Thyroid gland (tissue), 4 donors: ENCODE measurements around the gene ALPG. TPM values are rescaled to one million over a fixed set of nuclear protein-coding genes. Genes with fewer than 3 reads are reported as not detected.
A peak's percentile ranks its signal among the peaks of the same experiment; 100 is the strongest.

Source experiments
- DNase-seq, 2 donors: peaks; one replicate each; pipeline ENCODE4 v3.0.0-alpha.2; 2019
- H3K27ac ChIP-seq, 3 donors: fragments of 200-600 bp; sonication (generic); 1 replicate in 2 of 3; 2 replicates in 1 of 3; pipeline ENCODE4 v1.5.1; 2016 to 2019; ENCODE audit warnings: mild to moderate bottlenecking in 1 of 3, moderate library complexity in 1 of 3
- H3K27me3 ChIP-seq: fragments of 200-600 bp; sonication (generic); one replicate; pipeline ENCODE4 v1.5.1; 2019
- H3K36me3 ChIP-seq, 2 donors: fragments of 200-600 bp; sonication (generic); one replicate each; pipeline ENCODE4 v1.5.1; 2016 to 2019
- H3K4me1 ChIP-seq, 2 donors: fragments of 200-600 bp; sonication (generic); one replicate each; pipeline ENCODE4 v1.5.1; 2017 to 2019
- H3K4me3 ChIP-seq, 3 donors: fragments of 200-600 bp; sonication (generic); replicated peaks in 1 of 3; 1 replicate in 2 of 3; 2 replicates in 1 of 3; pipeline ENCODE4 v1.5.1; 2016; ENCODE audit warnings: mild to moderate bottlenecking in 1 of 3
- H3K9me3 ChIP-seq: fragments of 200-600 bp; sonication (generic); one replicate; pipeline ENCODE4 v1.5.1; 2017
- POLR2A ChIP-seq, 2 donors: fragments of 450-650 bp; IDR thresholded peaks; one replicate each; pipeline ENCODE4 v1.6.1; 2017; ENCODE audit warnings: antibody characterized with exemption in 2 of 2, mild to moderate bottlenecking in 2 of 2, moderate library complexity in 1 of 2
- WGBS, 2 donors: methylation state at CpG; one replicate each; pipeline ENCODE4 v1.1.5; 2017; 5-methylcytosine and 5-hydroxymethylcytosine counted together
- intact Hi-C: fragments of 100-400 bp; cut with DNase I; formaldehyde crosslinking; loops from one replicate; pipeline ENCODE4 v1.15.1; 2023
- total RNA-seq, 4 donors: library from RNA; depleted of rRNA; stranded (reverse); fragments of >200 nt; gene quantifications; one replicate each; pipeline ENCODE4 v1.2.3, GENCODE V29; 2016
- TF ChIP-seq, protein P1 (sequence below), 6 experiments: fragments of 200-600 bp in 3 of 6; fragments of 450-650 bp in 3 of 6; sonication (generic) in 3 of 6; IDR thresholded peaks; one replicate each; pipeline ENCODE4 v1.5.1; 2016 to 2019; ENCODE audit warnings: antibody characterized with exemption in 6 of 6, mild to moderate bottlenecking in 2 of 6, inconsistent platforms in 1 of 6, moderate library complexity in 1 of 6

The ALPG gene
- total RNA-seq, 4 donors from 2014 or later = not detected

DNA sequence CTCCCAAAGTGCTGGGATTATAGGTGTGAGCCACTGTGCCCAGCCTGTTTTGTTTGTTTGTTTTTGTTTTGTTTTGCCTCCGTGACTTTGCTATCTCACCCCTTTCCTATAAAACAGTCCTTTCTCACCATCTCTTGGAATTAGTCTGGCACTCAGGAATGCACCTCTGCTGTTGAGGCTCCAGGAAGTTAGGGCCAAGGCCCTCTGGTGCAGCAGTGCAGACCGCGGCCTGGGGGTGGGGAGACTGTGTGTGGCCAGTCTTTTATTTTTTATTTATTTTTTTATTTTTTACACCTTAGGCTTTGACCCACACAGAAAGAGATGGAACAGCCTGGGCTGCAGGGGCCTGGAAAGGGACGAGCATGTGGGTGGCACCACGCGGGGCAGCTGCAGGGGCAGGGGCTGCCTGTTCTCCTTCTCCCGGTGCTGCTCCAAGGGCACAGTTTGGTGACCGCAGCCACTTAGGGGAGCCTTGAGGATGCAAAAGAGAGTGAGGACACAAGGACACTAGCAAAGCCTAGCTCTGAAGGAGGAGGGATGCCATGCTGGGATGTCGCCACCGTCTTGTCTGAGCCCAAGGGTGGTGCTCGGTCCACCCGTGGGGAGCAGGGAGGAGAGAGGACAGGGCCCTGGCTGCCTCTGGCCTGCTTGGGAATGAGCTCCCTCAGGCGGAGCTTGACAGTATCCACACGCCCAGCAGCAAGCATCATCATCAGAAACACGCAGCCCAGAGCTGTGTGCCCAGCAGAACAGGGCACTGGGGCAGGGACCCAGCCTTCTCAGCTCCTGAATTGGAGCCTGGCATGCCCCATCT, 29.9 kb downstream of the ALPG start:
- Histone ChIP-seq H3K9me3 (no peaks in the 10 kb centered on the region), H3K4me3 (no peak overlapping the region), H3K27ac (no peak overlapping the region), H3K27me3 (no peaks in the 10 kb centered on the region), H3K4me1 (peaks cover 0 to 8% of the 10 kb centered on the region in 2 donors), H3K36me3 (no peaks in the 10 kb centered on the region)
- no peak for DNase-seq
- intact Hi-C loops = loop anchor here (5.0 kb wide), 1 partner anchor 579 kb away; no protein-coding TSS in a partner anchor
- TF ChIP-seq, protein P1, sequence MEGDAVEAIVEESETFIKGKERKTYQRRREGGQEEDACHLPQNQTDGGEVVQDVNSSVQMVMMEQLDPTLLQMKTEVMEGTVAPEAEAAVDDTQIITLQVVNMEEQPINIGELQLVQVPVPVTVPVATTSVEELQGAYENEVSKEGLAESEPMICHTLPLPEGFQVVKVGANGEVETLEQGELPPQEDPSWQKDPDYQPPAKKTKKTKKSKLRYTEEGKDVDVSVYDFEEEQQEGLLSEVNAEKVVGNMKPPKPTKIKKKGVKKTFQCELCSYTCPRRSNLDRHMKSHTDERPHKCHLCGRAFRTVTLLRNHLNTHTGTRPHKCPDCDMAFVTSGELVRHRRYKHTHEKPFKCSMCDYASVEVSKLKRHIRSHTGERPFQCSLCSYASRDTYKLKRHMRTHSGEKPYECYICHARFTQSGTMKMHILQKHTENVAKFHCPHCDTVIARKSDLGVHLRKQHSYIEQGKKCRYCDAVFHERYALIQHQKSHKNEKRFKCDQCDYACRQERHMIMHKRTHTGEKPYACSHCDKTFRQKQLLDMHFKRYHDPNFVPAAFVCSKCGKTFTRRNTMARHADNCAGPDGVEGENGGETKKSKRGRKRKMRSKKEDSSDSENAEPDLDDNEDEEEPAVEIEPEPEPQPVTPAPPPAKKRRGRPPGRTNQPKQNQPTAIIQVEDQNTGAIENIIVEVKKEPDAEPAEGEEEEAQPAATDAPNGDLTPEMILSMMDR (IDR thresholded peaks at IDR 0.05) = no peak
- TF ChIP-seq POLR2A (IDR thresholded peaks at IDR 0.05) = no peak
- WGBS, 2 donors = 87 to 89% methylated on average over 14 to 15 of the region's 15 CpGs

DNA sequence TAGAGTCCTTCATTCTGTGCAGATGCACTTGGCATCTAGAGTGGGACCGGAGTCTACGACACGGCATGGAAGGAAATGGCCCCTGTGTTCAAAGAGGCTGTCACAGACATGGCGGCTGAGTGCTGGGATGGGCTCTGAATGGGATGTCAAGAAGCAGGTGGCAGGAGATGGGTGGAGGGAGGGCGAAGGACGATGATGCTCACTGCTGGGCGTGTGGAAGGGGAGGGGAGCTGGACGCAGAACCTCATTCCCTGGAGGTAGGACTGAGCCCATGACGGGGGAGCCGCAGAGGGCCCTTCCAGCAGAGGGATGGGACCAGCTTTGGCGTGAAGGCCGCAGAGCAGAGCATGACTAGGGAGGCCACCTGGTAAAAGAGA, 30.5 kb downstream of the ALPG start:
- H3K36me3 ChIP-seq = no peaks in the 10 kb centered on the region
- WGBS, 2 donors = 89 to 95% methylated on average over 12 of the region's 12 CpGs

DNA sequence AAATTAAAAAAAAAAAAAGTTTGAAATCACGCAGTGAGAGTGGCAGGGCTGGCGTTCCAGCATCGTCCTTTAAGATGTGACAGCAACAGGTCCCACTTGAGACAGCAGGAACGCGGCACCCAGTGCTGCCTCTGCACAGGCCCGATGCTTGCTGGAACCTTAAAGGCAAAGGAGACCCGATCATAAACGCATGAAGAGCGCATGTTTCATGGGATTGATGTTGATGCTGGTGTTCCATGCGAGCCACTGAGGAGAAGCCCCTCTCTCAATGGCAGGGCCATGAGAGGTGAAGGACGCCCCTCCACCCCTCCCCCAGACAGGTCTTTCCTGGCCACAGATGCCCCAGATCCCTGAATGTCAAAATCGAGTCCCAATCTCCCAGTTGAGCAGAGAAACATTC, 31.4 kb downstream of the ALPG start:
- Histone ChIP-seq H3K27ac (no peak overlapping the region), H3K36me3 (no peaks in the 10 kb centered on the region), H3K27me3 (no peaks in the 10 kb centered on the region), H3K4me3 (no peak overlapping the region), H3K9me3 (no peaks in the 10 kb centered on the region), H3K4me1 (peaks cover 0 to 8% of the 10 kb centered on the region in 2 donors)
- WGBS, 2 donors = 84 to 88% methylated on average over 12 of the region's 12 CpGs
- DNase-seq = no peak
- intact Hi-C loops = loop anchor here (5.0 kb wide), 1 partner anchor 581 kb away; no protein-coding TSS in a partner anchor
- no peak for TF ChIP-seq POLR2A (IDR thresholded peaks at IDR 0.05)
- TF ChIP-seq, protein P1 (IDR thresholded peaks at IDR 0.05) = no peak

More for the DNA sequence above, 30.5 kb downstream of the ALPG start:
- Histone ChIP-seq H3K27me3 (no peaks in the 10 kb centered on the region), H3K4me3 (no peak overlapping the region), H3K9me3 (no peaks in the 10 kb centered on the region), H3K4me1 (peaks cover 0 to 8% of the 10 kb centered on the region in 2 donors), H3K27ac (no peak overlapping the region)
- TF ChIP-seq, protein P1 (IDR thresholded peaks at IDR 0.05) = no peak
- no peak for TF ChIP-seq POLR2A (IDR thresholded peaks at IDR 0.05)
- DNase-seq = no peak
- intact Hi-C loops = loop anchor here (5.0 kb wide), 1 partner anchor 580 kb away; no protein-coding TSS in a partner anchor

DNA sequence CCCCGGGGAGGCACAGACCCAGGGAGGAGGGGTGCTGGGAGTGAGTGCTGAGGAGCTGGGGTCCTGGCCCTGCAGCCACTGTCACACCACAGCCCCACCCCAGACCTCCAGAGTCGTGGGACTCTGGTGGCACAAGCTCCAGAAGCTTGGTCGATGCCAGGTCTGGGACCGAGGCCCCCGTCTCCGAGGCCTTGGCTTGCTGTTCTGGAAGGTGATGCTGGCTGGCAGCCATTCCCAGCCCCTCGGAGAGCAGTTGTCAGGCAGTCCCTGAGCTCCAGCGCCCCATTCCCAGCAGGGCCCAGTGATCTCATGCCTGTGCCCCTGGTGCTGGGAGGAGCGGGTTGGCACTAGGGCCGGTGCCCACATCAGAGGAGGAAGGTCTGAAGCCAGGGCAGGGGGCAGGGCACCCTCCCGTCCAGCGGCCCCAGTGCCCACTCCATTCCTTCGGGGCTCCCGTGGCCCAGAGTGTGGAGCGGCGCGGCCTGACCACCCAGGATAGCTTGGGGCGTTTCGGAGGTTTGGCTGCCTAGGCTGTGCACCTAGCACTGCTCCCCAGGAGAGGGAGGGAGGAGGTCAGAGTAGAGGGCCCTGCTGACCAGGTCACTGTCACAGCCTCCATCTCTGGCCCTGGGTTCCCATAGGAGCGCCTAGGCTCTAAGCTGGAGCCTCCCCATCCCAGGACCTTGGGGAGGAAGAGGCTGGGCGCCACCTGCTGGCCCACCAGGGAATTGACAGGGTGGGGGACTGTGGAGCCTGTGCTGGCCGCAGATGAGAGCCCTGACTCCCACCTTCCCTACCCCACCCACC, 32.5 kb downstream of the ALPG start:
- DNase-seq = peak; percentile 23 to 35
- intact Hi-C loops = loop anchor here (5.0 kb wide), 1 partner anchor 582 kb away; no protein-coding TSS in a partner anchor
- no peak for TF ChIP-seq POLR2A (IDR thresholded peaks at IDR 0.05)
- TF ChIP-seq, protein P1 (IDR thresholded peaks at IDR 0.05) = peak in 4 of 6 experiments; percentile 23 to 68 (median 30)
- Histone ChIP-seq H3K9me3 (no peaks in the 10 kb centered on the region), H3K36me3 (no peaks in the 10 kb centered on the region), H3K27ac (no peak overlapping the region), H3K4me1 (peaks cover 0 to 6% of the 10 kb centered on the region in 2 donors), H3K4me3 (no peak overlapping the region), H3K27me3 (no peaks in the 10 kb centered on the region)
- WGBS, 2 donors = 50 to 70% methylated on average over 1 to 5 of the region's 22 CpGs
